Activated CD8-positive, alpha-beta T cell treated with anti-CD3 and anti-CD28 coated beads for 36 hours (primary cell): ENCODE measurements around the gene PREB. TPM values are rescaled to one million over a fixed set of nuclear protein-coding genes. Genes with fewer than 3 reads are reported as not detected.
A peak's percentile ranks its signal among the peaks of the same experiment; 100 is the strongest.

Source experiments
- ATAC-seq: fragments of 200-7000 bp; cut with Tn5 transposase; one replicate; pipeline ENCODE4 v1.10.0; 2021; ENCODE audit warnings: mild to moderate bottlenecking, moderate library complexity
- CTCF ChIA-PET: fragments of 350-600 bp; sonication (Branson Sonifier 250); formaldehyde crosslinking; loops from one replicate; lab custom pipeline; 2021; ENCODE audit warnings: antibody characterized with exemption; lab: Charles Lee
- POLR2A ChIA-PET: fragments of 350-600 bp; sonication (Branson Sonifier 250); formaldehyde crosslinking; loops from one replicate; lab custom pipeline; 2021; ENCODE audit warnings: antibody characterized with exemption; lab: Charles Lee
- DNase-seq: peaks from one replicate; pipeline ENCODE4 v3.0.0-alpha.2; 2020
- H3K27ac Mint-ChIP-seq: one replicate; pipeline ENCODE4 v1.8.0; 2021; ENCODE audit warnings: mild to moderate bottlenecking, mixed read lengths
- H3K27me3 Mint-ChIP-seq: one replicate; pipeline ENCODE4 v1.8.0; 2021; ENCODE audit warnings: mixed read lengths
- H3K36me3 Mint-ChIP-seq: one replicate; pipeline ENCODE4 v1.8.0; 2021; ENCODE audit warnings: low read depth, mixed read lengths
- H3K4me1 Mint-ChIP-seq: one replicate; pipeline ENCODE4 v1.8.0; 2021; ENCODE audit warnings: low read depth, mixed read lengths
- H3K4me3 Mint-ChIP-seq: one replicate; pipeline ENCODE4 v1.8.0; 2021; ENCODE audit warnings: mild to moderate bottlenecking, moderate library complexity, mixed read lengths
- H3K9me3 Mint-ChIP-seq: one replicate; pipeline ENCODE4 v1.8.0; 2021; ENCODE audit warnings: mixed read lengths
- intact Hi-C: fragments of 100-400 bp; cut with micrococcal nuclease; formaldehyde crosslinking; loops from one replicate; pipeline ENCODE4 v1.10.0; 2022
- total RNA-seq, 2 experiments: library from RNA; stranded (reverse); gene quantifications; one replicate each; pipeline ENCODE4 v1.2.3, GENCODE V29; 2021
- TF ChIP-seq, protein P1 (sequence below): fragments of 200-600 bp; IDR thresholded peaks from one replicate; pipeline ENCODE4 v1.8.0; 2022; ENCODE audit warnings: antibody characterized with exemption, mild to moderate bottlenecking

PREB gene
- total RNA-seq, 2 experiments from 2014 or later = 60.5 to 63.2 TPM

GRCh38 chr2:27135478-27135955, 1.1 kb upstream of the PREB start:
- Mint-ChIP-seq H3K9me3 (no peaks in the 10 kb centered on the region), H3K4me1 (peaks cover 16% of the 10 kb centered on the region), H3K4me3 (peak overlapping the region; percentile 88), H3K36me3 (peaks cover 24% of the 10 kb centered on the region), H3K27ac (peak overlapping the region; percentile 95), H3K27me3 (no peaks in the 10 kb centered on the region)
- POLR2A ChIA-PET = interaction anchor here (0.6 kb wide), 1 partner anchor 123 kb away, joined by 3 read pairs; no protein-coding TSS in a partner anchor
- no peak for DNase-seq
- TF ChIP-seq, protein P1, sequence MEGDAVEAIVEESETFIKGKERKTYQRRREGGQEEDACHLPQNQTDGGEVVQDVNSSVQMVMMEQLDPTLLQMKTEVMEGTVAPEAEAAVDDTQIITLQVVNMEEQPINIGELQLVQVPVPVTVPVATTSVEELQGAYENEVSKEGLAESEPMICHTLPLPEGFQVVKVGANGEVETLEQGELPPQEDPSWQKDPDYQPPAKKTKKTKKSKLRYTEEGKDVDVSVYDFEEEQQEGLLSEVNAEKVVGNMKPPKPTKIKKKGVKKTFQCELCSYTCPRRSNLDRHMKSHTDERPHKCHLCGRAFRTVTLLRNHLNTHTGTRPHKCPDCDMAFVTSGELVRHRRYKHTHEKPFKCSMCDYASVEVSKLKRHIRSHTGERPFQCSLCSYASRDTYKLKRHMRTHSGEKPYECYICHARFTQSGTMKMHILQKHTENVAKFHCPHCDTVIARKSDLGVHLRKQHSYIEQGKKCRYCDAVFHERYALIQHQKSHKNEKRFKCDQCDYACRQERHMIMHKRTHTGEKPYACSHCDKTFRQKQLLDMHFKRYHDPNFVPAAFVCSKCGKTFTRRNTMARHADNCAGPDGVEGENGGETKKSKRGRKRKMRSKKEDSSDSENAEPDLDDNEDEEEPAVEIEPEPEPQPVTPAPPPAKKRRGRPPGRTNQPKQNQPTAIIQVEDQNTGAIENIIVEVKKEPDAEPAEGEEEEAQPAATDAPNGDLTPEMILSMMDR = no peak
- ATAC-seq = no peak
- CTCF ChIA-PET = interaction anchor here (2.6 kb wide), 1 partner anchor 168 kb away, joined by 5 read pairs; no protein-coding TSS in a partner anchor
- intact Hi-C loops = no loop called here

DNA sequence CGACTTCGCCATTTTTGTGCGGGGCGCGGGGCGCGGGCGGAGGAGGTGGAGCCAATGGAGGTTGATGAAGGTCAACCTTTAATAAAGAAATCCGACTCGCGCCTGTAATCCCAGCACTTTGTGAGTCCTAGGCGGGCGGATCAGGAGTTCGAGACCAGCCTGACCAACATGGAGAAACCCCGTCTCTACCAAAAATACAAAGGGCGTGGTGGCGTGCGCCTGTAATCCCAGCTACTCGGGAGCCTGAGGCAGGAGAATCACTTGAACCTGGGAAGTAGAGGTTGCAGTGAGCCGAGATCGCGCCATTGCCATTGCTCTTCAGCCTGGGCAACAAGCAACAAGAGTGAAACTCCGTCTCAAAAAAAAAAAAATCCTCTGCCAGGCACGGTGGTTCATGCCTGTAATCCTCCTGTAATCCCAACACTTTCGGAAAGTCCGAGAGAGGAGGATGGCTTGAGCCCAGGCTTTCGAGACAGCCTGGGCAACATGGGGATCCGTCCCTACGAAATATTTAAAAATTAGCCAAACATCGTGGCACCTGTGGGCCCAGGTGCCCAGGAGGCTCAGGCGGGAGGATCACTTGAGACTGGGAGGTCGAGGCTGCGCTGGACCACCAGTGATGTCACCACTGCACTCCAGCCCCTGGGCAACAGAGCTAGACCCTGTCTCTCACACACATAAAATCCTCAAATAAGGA, 493 bp upstream of the PREB start:
- no peaks in the 10 kb centered on the region for H3K9me3 Mint-ChIP-seq
- ChIA-PET POLR2A (interaction anchor here (0.6 to 4.2 kb wide), 3 partner anchors 12 to 144 kb away, joined by 3 to 28 read pairs (median 3); partner anchors contain the start of gene ABHD1), CTCF (interaction anchor here (1.1 to 2.6 kb wide), 6 partner anchors 14 to 168 kb away, joined by 3 to 6 read pairs (median 4); partner anchors contain the start of gene TCF23)
- H3K27ac Mint-ChIP-seq = peak overlapping the region; percentile 95
- intact Hi-C loops = no loop called here
- peaks cover 28% of the 10 kb centered on the region for H3K36me3 Mint-ChIP-seq
- TF ChIP-seq, protein P1 = no peak
- ATAC-seq = no peak
- H3K4me1 Mint-ChIP-seq = peaks cover 16% of the 10 kb centered on the region
- peak overlapping the region; percentile 88 for H3K4me3 Mint-ChIP-seq
- no peak for DNase-seq
- no peaks in the 10 kb centered on the region for H3K27me3 Mint-ChIP-seq

DNA sequence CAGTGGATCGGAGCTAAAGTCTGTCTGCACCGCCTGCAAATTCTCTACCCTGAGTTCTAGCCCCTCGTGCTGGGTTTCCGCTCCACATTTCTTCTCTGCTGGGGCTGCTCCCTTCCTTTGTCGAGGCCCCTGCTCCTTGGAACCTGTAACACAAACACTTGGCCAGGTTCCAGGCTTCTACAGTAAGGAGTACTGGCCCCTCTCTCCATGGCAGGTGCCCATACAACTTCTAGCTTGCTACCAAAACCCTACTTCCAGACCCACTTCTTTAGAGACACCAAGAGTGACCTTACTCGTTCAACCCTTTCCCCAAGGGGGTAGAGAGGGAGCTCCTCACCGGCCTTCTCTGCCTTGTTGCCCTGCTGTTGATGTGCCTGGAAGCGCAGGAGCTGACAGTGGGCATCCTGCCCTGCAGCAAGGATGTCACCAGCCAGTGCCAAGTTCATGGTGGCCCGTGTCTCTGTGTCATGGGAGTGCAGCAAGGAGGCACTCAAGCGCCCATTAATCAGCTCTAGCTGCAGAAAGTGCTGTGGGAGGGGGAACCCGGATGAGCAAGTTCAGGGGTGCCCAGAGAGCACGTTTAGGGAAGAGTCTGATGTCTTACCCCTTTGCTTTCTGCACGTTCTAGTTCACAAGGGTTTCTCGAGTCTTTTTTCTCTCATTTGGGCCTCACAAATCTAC, 1.1 kb downstream of the PREB start:
- peaks cover 31% of the 10 kb centered on the region for H3K36me3 Mint-ChIP-seq
- POLR2A ChIA-PET = interaction anchor here (0.7 to 4.2 kb wide), 9 partner anchors 10 to 100 kb away, joined by 3 to 28 read pairs (median 3); partner anchors contain the start of genes ABHD1 and AGBL5
- intact Hi-C loops = no loop called here

GRCh38 chr2:27131429-27131828, 3.0 kb downstream of the PREB start:
- Mint-ChIP-seq H3K4me1 (peaks cover 16% of the 10 kb centered on the region), H3K27me3 (no peaks in the 10 kb centered on the region), H3K9me3 (no peaks in the 10 kb centered on the region), H3K36me3 (peaks cover 31% of the 10 kb centered on the region), H3K27ac (no peak overlapping the region), H3K4me3 (no peak overlapping the region)
- ATAC-seq = no peak
- ChIA-PET CTCF (interaction anchor here (0.9 to 3.3 kb wide), 4 partner anchors 7 to 148 kb away, joined by 3 to 14 read pairs (median 6); partner anchors contain the start of gene ABHD1), POLR2A (interaction anchor here (0.6 to 4.2 kb wide), 4 partner anchors 8 to 191 kb away, joined by 3 to 28 read pairs (median 8); partner anchors contain the start of genes ABHD1 and AGBL5)
- no peak for DNase-seq
- intact Hi-C loops = no loop called here
- TF ChIP-seq, protein P1 = no peak

More for the DNA sequence above, 1.1 kb downstream of the PREB start:
- ATAC-seq (peak; percentile 14), DNase-seq (peak; percentile 48)
- H3K9me3 Mint-ChIP-seq = no peaks in the 10 kb centered on the region
- CTCF ChIA-PET = interaction anchor here (0.8 to 3.3 kb wide), 20 partner anchors 9 to 170 kb away, joined by 3 to 14 read pairs (median 4); partner anchors contain the start of gene ABHD1
- peaks cover 16% of the 10 kb centered on the region for H3K4me1 Mint-ChIP-seq
- H3K27me3 Mint-ChIP-seq = no peaks in the 10 kb centered on the region
- peak overlapping the region; percentile 88 for H3K4me3 Mint-ChIP-seq
- TF ChIP-seq, protein P1 = no peak
- peak overlapping the region; percentile 82 for H3K27ac Mint-ChIP-seq
